IMR-90 (cell line): ENCODE data around the gene SYNGR2. TPM values are rescaled to one million over a fixed set of nuclear protein-coding genes. Genes with fewer than 3 reads are reported as not detected.

ENCODE experiments used
- ATAC-seq: fragments of 200-7000 bp; cut with Tn5 transposase; 2 replicates; pipeline ENCODE4 v1.9.1; 2020; ENCODE audit warnings: low read depth, mild to moderate bottlenecking, moderate library complexity
- BruUV-seq: library from RNA; stranded (reverse); fragments of 400-500 nt; replicated peaks from 2 replicates; lab custom pipeline; 2021; lab: Mats Ljungman, UMichigan
- CTCF ChIA-PET: fragments of 300-600 bp; formaldehyde crosslinking; extraction: SDS; loops from one replicate; lab custom pipeline; 2021; ENCODE audit warnings: antibody characterized with exemption; lab: Yijun Ruan, JAX
- POLR2A ChIA-PET: fragments of 300-600 bp; sonication (Branson Sonifier 250); formaldehyde crosslinking; loops from one replicate; lab custom pipeline; 2022; ENCODE audit warnings: antibody characterized with exemption; ENCODE audit not compliant: unreplicated experiment; lab: Charles Lee
- DNase-seq: peaks from one replicate; pipeline ENCODE4 v3.0.0; 2013
- H2AFZ ChIP-seq: replicated peaks from 2 replicates; pipeline ENCODE3; 2013; ENCODE audit warnings: low read length, mild to moderate bottlenecking; ENCODE audit not compliant: poor library complexity
- H2AK5ac ChIP-seq: 2 replicates; pipeline ENCODE4 v1.6.1; 2013; ENCODE audit warnings: low read depth, low read length, inconsistent platforms
- H2AK9ac ChIP-seq: replicated peaks from 2 replicates; pipeline ENCODE3; 2013; ENCODE audit warnings: mild to moderate bottlenecking, low read depth, low read length, moderate library complexity; ENCODE audit not compliant: poor library complexity
- H2BK120ac ChIP-seq: 2 replicates; pipeline ENCODE4 v1.6.1; 2013; ENCODE audit warnings: low read depth, low read length, inconsistent platforms
- H2BK15ac ChIP-seq: 3 replicates; pipeline ENCODE4 v1.6.1; 2013; ENCODE audit warnings: low read depth, low read length, inconsistent platforms
- H2BK20ac ChIP-seq: 2 replicates; pipeline ENCODE4 v1.6.1; 2013; ENCODE audit warnings: low read depth, mild to moderate bottlenecking, inconsistent platforms, low read length, moderate library complexity
- H2BK5ac ChIP-seq: 2 replicates; pipeline ENCODE4 v1.6.1; 2013; ENCODE audit warnings: mild to moderate bottlenecking, low read depth, low read length, inconsistent platforms; ENCODE audit not compliant: poor library complexity, severe bottlenecking
- H3K14ac ChIP-seq: replicated peaks from 2 replicates; pipeline ENCODE4 v1.6.1; 2013; ENCODE audit warnings: low read depth, low read length, inconsistent platforms
- H3K18ac ChIP-seq: 2 replicates; pipeline ENCODE4 v1.6.1; 2013; ENCODE audit warnings: low read depth, low read length, control low read depth
- H3K23ac ChIP-seq: 2 replicates; pipeline ENCODE4 v1.6.1; 2013; ENCODE audit warnings: low read depth, low read length, inconsistent platforms
- H3K27ac ChIP-seq: 2 replicates; pipeline ENCODE4 v1.5.1; 2013; ENCODE audit warnings: mild to moderate bottlenecking, control low read depth, low read length; ENCODE audit not compliant: insufficient read depth
- H3K27me3 ChIP-seq: 2 replicates; pipeline ENCODE4 v1.6.1; 2013; ENCODE audit warnings: low read length; ENCODE audit not compliant: control insufficient read depth, insufficient read depth
- H3K36me3 ChIP-seq: 2 replicates; pipeline ENCODE4 v1.6.1; 2013; ENCODE audit warnings: low read length, mixed read lengths; ENCODE audit not compliant: control insufficient read depth, insufficient read depth
- H3K4ac ChIP-seq: 2 replicates; pipeline ENCODE4 v1.6.1; 2013; ENCODE audit warnings: low read depth, low read length, inconsistent platforms
- H3K4me1 ChIP-seq: 2 replicates; pipeline ENCODE4 v1.6.1; 2013; ENCODE audit warnings: low read length, mixed read lengths; ENCODE audit not compliant: control insufficient read depth, insufficient read depth
- H3K4me2 ChIP-seq: 2 replicates; pipeline ENCODE4 v1.6.1; 2013; ENCODE audit warnings: low read depth, mild to moderate bottlenecking, control low read depth, low read length, moderate library complexity
- H3K4me3 ChIP-seq: 2 replicates; pipeline ENCODE4 v1.5.1; 2013; ENCODE audit warnings: low read depth, mild to moderate bottlenecking, control low read depth, low read length, moderate library complexity; ENCODE audit not compliant: insufficient read depth
- H3K56ac ChIP-seq: 2 replicates; pipeline ENCODE4 v1.6.1; 2013; ENCODE audit warnings: low read length, inconsistent platforms; ENCODE audit not compliant: insufficient read depth; ENCODE audit errors: extremely low read depth
- H3K79me1 ChIP-seq, 2 experiments: 2 replicates each; pipeline ENCODE4 v1.6.1; 2013; ENCODE audit warnings: low read length in 2 of 2, inconsistent platforms in 1 of 2, low read depth in 1 of 2
- H3K9ac ChIP-seq: 2 replicates; pipeline ENCODE4 v1.6.1; 2013; ENCODE audit warnings: low read depth, low read length, control low read depth
- H3K9me1 ChIP-seq: 2 replicates; pipeline ENCODE4 v1.6.1; 2013; ENCODE audit warnings: low read length, inconsistent platforms; ENCODE audit not compliant: insufficient read depth
- H3K9me3 ChIP-seq: 2 replicates; pipeline ENCODE4 v1.6.1; 2013; ENCODE audit warnings: low read length; ENCODE audit not compliant: control insufficient read depth, insufficient read depth
- H4K20me1 ChIP-seq: 2 replicates; pipeline ENCODE4 v1.6.1; 2013; ENCODE audit warnings: low read length, inconsistent platforms; ENCODE audit not compliant: insufficient read depth
- H4K5ac ChIP-seq: 2 replicates; pipeline ENCODE4 v1.6.1; 2013; ENCODE audit warnings: mild to moderate bottlenecking, low read depth, low read length, control low read depth
- H4K8ac ChIP-seq, 2 experiments: 2 replicates each; pipeline ENCODE4 v1.6.1; 2013; ENCODE audit warnings: low read depth in 2 of 2, low read length in 2 of 2, control low read depth in 1 of 2, inconsistent platforms in 1 of 2
- H4K91ac ChIP-seq: 2 replicates; pipeline ENCODE4 v1.6.1; 2013; ENCODE audit warnings: low read depth, low read length, inconsistent platforms; ENCODE audit not compliant: insufficient read depth
- BHLHE40 ChIP-seq: fragments of 150-350 bp; IDR thresholded peaks from 2 replicates; pipeline ENCODE4 v1.6.1; 2016; ENCODE audit warnings: mild to moderate bottlenecking, low read depth, low read length
- CEBPB ChIP-seq: IDR thresholded peaks from 2 replicates; pipeline ENCODE4 v1.6.1; 2012; ENCODE audit warnings: low read depth, low read length, improper control_type of control experiment
- CHD1 ChIP-seq: IDR thresholded peaks from 2 replicates; pipeline ENCODE4 v1.6.1; 2012; ENCODE audit warnings: low read depth, low read length, improper control_type of control experiment
- ELK1 ChIP-seq: fragments of 150-350 bp; IDR thresholded peaks from 2 replicates; pipeline ENCODE4 v1.6.1; 2016; ENCODE audit warnings: low read depth, mild to moderate bottlenecking, low read length, moderate library complexity, borderline replicate concordance
- FOS ChIP-seq: fragments of 150-350 bp; IDR thresholded peaks from 2 replicates; pipeline ENCODE4 v1.6.1; 2016; ENCODE audit warnings: low read depth, low read length
- MAFK ChIP-seq: IDR thresholded peaks from 2 replicates; pipeline ENCODE4 v1.6.1; 2012; ENCODE audit warnings: low read depth, low read length, improper control_type of control experiment
- MXI1 ChIP-seq: IDR thresholded peaks from 2 replicates; pipeline ENCODE4 v1.6.1; 2012; ENCODE audit warnings: low read depth, mild to moderate bottlenecking, low read length, moderate library complexity, borderline replicate concordance
- NFE2L2 ChIP-seq: fragments of 150-350 bp; IDR thresholded peaks from 2 replicates; pipeline ENCODE4 v1.6.1; 2016; ENCODE audit warnings: low read depth, mild to moderate bottlenecking, low read length
- POLR2A ChIP-seq: IDR thresholded peaks from 2 replicates; pipeline ENCODE4 v1.6.1; 2012; ENCODE audit warnings: mild to moderate bottlenecking, low read depth, low read length
- RAD21 ChIP-seq: IDR thresholded peaks from 2 replicates; pipeline ENCODE4 v1.6.1; 2012; ENCODE audit warnings: low read length, improper control_type of control experiment
- RCOR1 ChIP-seq: IDR thresholded peaks from 2 replicates; pipeline ENCODE4 v1.6.1; 2012; ENCODE audit warnings: mild to moderate bottlenecking, low read length, improper control_type of control experiment; ENCODE audit not compliant: insufficient replicate concordance
- RFX5 ChIP-seq: IDR thresholded peaks from 2 replicates; pipeline ENCODE4 v1.8.0; 2012; ENCODE audit warnings: low read depth, mild to moderate bottlenecking, low read length, moderate library complexity
- SMC3 ChIP-seq: fragments of 150-350 bp; IDR thresholded peaks from 2 replicates; pipeline ENCODE4 v1.6.1; 2016; ENCODE audit warnings: low read depth, mild to moderate bottlenecking, antibody characterized with exemption, low read length, moderate library complexity
- WGBS, 2 experiments: methylation state at CpG; one replicate each; pipeline versions ENCODE4 v1.1.5 to v1.1.7; 2013; ENCODE audit warnings: missing lambda C conversion rate in 2 of 2; ENCODE audit not compliant: insufficient read length in 1 of 2; ENCODE audit errors: extremely low coverage in 2 of 2; 5-methylcytosine and 5-hydroxymethylcytosine counted together
- dilution Hi-C: fragments of 300-500 bp; cut with HindIII; formaldehyde crosslinking; loops from one replicate; pipeline ENCODE4 v1.14.3; 2018; ENCODE audit warnings: low sequenced_read_pairs; ENCODE audit not compliant: unreplicated experiment
- in situ Hi-C: fragments of 300-500 bp; cut with MboI; formaldehyde crosslinking; loops from 3 replicates; pipeline ENCODE4 v1.14.3; 2019; ENCODE audit warnings: low sequenced_read_pairs, inconsistent platforms, mixed read lengths
- intact Hi-C: fragments of 100-400 bp; cut with micrococcal nuclease; formaldehyde crosslinking; loops from 2 replicates; pipeline ENCODE4 v1.10.0; 2022
- polyA plus RNA-seq, 3 experiments: library from polyadenylated mRNA; depleted of rRNA; stranded (reverse); fragments of >200 nt; gene quantifications; 2 replicates each; pipeline ENCODE4 v1.2.3, GENCODE V29; 2012; ENCODE audit warnings: low replicate concordance in 1 of 3
- total RNA-seq: library from RNA; depleted of rRNA; stranded (reverse); fragments of >200 nt; gene quantifications from 2 replicates; pipeline ENCODE4 v1.2.3, GENCODE V29; 2012
- TF ChIP-seq, protein P1 (sequence below): conservative IDR thresholded peaks from 2 replicates; pipeline ENCODE4 v1.5.1; 2012; ENCODE audit warnings: mild to moderate bottlenecking, low read depth, low read length, improper control_type of control experiment
- TF ChIP-seq, protein P2 (sequence below): fragments of 150-350 bp; IDR thresholded peaks from 2 replicates; pipeline ENCODE4 v1.6.1; 2017; ENCODE audit warnings: mild to moderate bottlenecking, antibody characterized with exemption, low read length, low read depth

SYNGR2 gene
- total and polyA plus RNA-seq, 2 of the 4 experiments (the other 2 are of a cell fraction): 11.1 to 63.1 TPM

DNA sequence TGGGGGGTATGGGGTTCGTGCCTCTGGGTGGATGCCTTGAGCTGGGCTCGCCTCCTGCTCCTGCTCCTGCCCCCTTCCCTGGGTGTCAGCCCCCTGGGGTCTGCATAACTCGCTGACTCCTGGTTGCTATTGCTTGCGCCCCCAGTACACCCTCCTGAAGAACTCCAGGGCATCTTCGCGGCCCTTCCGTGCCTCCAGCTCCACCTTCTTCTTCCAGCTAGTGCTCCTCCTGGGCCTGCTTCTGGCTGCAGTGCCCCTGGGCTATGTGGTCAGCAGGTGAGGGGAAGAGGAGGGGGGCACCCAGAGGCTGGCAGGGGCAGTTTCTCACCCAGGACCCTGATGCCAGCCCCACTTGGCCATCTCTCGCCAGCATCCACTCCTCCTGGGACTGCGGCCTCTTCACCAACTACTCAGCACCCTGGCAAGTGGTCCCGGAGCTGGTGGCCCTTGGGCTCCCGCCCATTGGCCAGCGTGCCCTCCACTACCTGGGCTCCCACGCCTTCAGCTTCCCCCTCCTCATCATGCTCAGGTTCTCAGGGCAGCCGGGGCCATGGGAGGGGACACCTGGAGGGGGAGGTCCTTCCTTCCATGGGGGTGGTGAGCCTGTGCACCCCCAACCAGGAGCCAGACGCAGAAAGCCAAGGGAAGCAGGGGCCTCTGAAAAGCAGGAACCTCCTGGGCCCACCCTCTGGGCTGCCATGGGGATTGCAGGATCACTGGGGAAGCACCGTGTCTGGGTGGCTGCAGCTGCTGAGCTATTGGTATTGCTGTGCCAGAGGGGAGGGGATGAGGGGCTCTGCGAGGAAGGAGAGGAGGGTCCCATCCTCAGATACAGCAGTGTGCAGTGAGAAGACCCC lies 29.9 kb upstream of the SYNGR2 start:
- no peaks in the 10 kb centered on the region for H3K9me1 ChIP-seq
- ChIA-PET CTCF (interaction anchor here (0.5 kb wide), 1 partner anchor 15 kb away, joined by 3 read pairs; no protein-coding TSS in a partner anchor), POLR2A (no interaction called here)
- intact Hi-C loops: no loop called here
- no peak overlapping the region for H3K23ac ChIP-seq
- H2BK20ac ChIP-seq: no peak overlapping the region
- H2BK5ac ChIP-seq: no peak overlapping the region
- no peak overlapping the region for H4K5ac ChIP-seq
- H3K9me3 ChIP-seq: no peaks in the 10 kb centered on the region
- H2AK9ac ChIP-seq: no peak overlapping the region
- no peaks in the 10 kb centered on the region for H4K20me1 ChIP-seq
- 66% methylated on average over 4 of the region's 17 CpGs; no CpG with 5 or more reads in 1 of the 2 experiments for WGBS, 2 experiments
- no TSS peak for BruUV-seq
- H2BK15ac ChIP-seq: no peak overlapping the region
- DNase-seq (no peak), ATAC-seq (no peak)
- no peak overlapping the region for H3K9ac ChIP-seq
- H2AFZ ChIP-seq: peak overlapping the region; percentile 32
- H3K4me3 ChIP-seq: no peak overlapping the region
- no peak overlapping the region for H3K56ac ChIP-seq
- H2BK120ac ChIP-seq: no peak overlapping the region
- dilution Hi-C loops: no loop called here
- in situ Hi-C loops: no loop called here
- peaks cover 21% of the 10 kb centered on the region; the same call in 1 of the 2 replicates for H3K27me3 ChIP-seq
- H3K27ac ChIP-seq: no peak overlapping the region
- no peak overlapping the region for H2AK5ac ChIP-seq
- no peak overlapping the region for H3K14ac ChIP-seq
- H3K4me2 ChIP-seq: no peak overlapping the region
- no peaks in the 10 kb centered on the region for H3K36me3 ChIP-seq
- H3K18ac ChIP-seq: no peak overlapping the region
- H4K8ac ChIP-seq: no peak overlapping the region
- no peak overlapping the region for H4K91ac ChIP-seq
- no peak overlapping the region for H3K4ac ChIP-seq
- H3K4me1 ChIP-seq: no peaks in the 10 kb centered on the region
- no peaks in the 10 kb centered on the region for H3K79me1 ChIP-seq
- TF ChIP-seq, protein P1, sequence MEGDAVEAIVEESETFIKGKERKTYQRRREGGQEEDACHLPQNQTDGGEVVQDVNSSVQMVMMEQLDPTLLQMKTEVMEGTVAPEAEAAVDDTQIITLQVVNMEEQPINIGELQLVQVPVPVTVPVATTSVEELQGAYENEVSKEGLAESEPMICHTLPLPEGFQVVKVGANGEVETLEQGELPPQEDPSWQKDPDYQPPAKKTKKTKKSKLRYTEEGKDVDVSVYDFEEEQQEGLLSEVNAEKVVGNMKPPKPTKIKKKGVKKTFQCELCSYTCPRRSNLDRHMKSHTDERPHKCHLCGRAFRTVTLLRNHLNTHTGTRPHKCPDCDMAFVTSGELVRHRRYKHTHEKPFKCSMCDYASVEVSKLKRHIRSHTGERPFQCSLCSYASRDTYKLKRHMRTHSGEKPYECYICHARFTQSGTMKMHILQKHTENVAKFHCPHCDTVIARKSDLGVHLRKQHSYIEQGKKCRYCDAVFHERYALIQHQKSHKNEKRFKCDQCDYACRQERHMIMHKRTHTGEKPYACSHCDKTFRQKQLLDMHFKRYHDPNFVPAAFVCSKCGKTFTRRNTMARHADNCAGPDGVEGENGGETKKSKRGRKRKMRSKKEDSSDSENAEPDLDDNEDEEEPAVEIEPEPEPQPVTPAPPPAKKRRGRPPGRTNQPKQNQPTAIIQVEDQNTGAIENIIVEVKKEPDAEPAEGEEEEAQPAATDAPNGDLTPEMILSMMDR: no peak
- no peak for TF ChIP-seq RFX5
- no peak for TF ChIP-seq POLR2A
- no peak for TF ChIP-seq FOS
- TF ChIP-seq SMC3: no peak
- TF ChIP-seq RCOR1: no peak
- no peak for TF ChIP-seq MXI1
- TF ChIP-seq BHLHE40: no peak
- no peak for TF ChIP-seq RAD21
- no peak for TF ChIP-seq MAFK
- TF ChIP-seq NFE2L2: no peak
- no peak for TF ChIP-seq CEBPB
- TF ChIP-seq CHD1: no peak
- TF ChIP-seq ELK1: no peak
- TF ChIP-seq, protein P2, sequence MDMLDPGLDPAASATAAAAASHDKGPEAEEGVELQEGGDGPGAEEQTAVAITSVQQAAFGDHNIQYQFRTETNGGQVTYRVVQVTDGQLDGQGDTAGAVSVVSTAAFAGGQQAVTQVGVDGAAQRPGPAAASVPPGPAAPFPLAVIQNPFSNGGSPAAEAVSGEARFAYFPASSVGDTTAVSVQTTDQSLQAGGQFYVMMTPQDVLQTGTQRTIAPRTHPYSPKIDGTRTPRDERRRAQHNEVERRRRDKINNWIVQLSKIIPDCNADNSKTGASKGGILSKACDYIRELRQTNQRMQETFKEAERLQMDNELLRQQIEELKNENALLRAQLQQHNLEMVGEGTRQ: no peak
